Caco-2 (cell line): Measurements from ENCODE around the gene DAPK1. TPM values are rescaled to one million over a fixed set of nuclear protein-coding genes. Genes with fewer than 3 reads are reported as not detected.

Experiments used
- BruUV-seq: library from RNA; stranded (reverse); fragments of 400-500 nt; replicated peaks from 2 replicates; lab custom pipeline; 2021; lab: Mats Ljungman, UMichigan
- CTCF ChIA-PET: fragments of 300-600 bp; sonication (Branson Sonifier 250); formaldehyde crosslinking; loops from one replicate; lab custom pipeline; 2022; ENCODE audit warnings: antibody characterized with exemption; lab: Charles Lee
- POLR2A ChIA-PET: fragments of 300-600 bp; sonication (Branson Sonifier 250); formaldehyde crosslinking; loops from one replicate; lab custom pipeline; 2022; ENCODE audit warnings: antibody characterized with exemption; lab: Charles Lee
- DNase-seq, 2 experiments: peaks; one replicate each; pipeline versions ENCODE4 v3.0.0 to v3.0.0-alpha.2; 2020 to 2022
- H3K27me3 ChIP-seq: replicated peaks from 2 replicates; pipeline ENCODE4 v1.6.0; 2011; ENCODE audit warnings: low read length; ENCODE audit not compliant: control insufficient read depth, insufficient read depth
- H3K36me3 ChIP-seq: 2 replicates; pipeline ENCODE4 v1.5.1; 2011; ENCODE audit warnings: low read length; ENCODE audit not compliant: control insufficient read depth, insufficient read depth
- H3K4me1 ChIP-seq: fragments of 250-450 bp; sonication (Bioruptor Pico); 2 replicates; pipeline ENCODE4 v1.5.1; 2020; ENCODE audit warnings: mild to moderate bottlenecking
- H3K4me3 ChIP-seq: 2 replicates; pipeline ENCODE4 v1.5.1; 2011; ENCODE audit warnings: low read depth, mild to moderate bottlenecking, control low read depth, low read length
- H3K9me3 ChIP-seq: fragments of 250-450 bp; sonication (Bioruptor Pico); 2 replicates; pipeline ENCODE4 v1.5.1; 2020; ENCODE audit warnings: mild to moderate bottlenecking, moderate library complexity
- H3K27ac Mint-ChIP-seq: one replicate; pipeline ENCODE4 v1.8.0; 2022; ENCODE audit warnings: mixed read lengths; ENCODE audit not compliant: unreplicated experiment
- H3K27me3 Mint-ChIP-seq: one replicate; pipeline ENCODE4 v1.8.0; 2022; ENCODE audit warnings: mixed read lengths; ENCODE audit not compliant: insufficient read depth, unreplicated experiment
- H3K36me3 Mint-ChIP-seq: one replicate; pipeline ENCODE4 v1.8.0; 2022; ENCODE audit warnings: mild to moderate bottlenecking, mixed read lengths; ENCODE audit not compliant: insufficient read depth, unreplicated experiment
- H3K4me1 Mint-ChIP-seq: one replicate; pipeline ENCODE4 v1.8.0; 2022; ENCODE audit warnings: low read depth, mixed read lengths; ENCODE audit not compliant: unreplicated experiment
- H3K4me3 Mint-ChIP-seq: one replicate; pipeline ENCODE4 v1.8.0; 2022; ENCODE audit warnings: mild to moderate bottlenecking, moderate library complexity, mixed read lengths; ENCODE audit not compliant: unreplicated experiment
- H3K9me3 Mint-ChIP-seq: one replicate; pipeline ENCODE4 v1.8.0; 2022; ENCODE audit warnings: mixed read lengths; ENCODE audit not compliant: unreplicated experiment
- intact Hi-C: fragments of 100-400 bp; cut with micrococcal nuclease; formaldehyde crosslinking; loops from one replicate; pipeline ENCODE4 v1.10.0; 2022; ENCODE audit not compliant: unreplicated experiment
- total RNA-seq: library from RNA; stranded (reverse); gene quantifications from 2 replicates; pipeline ENCODE4 v1.2.3, GENCODE V29; 2022
- TF ChIP-seq, protein P1 (sequence below), 2 experiments: fragments of 200-600 bp in 1 of 2; IDR thresholded peaks; 1 replicate in 1 of 2; 2 replicates in 1 of 2; pipeline versions ENCODE4 v1.5.1 to v1.8.0; 2011 to 2022; ENCODE audit warnings: antibody characterized with exemption in 1 of 2, control low read depth in 1 of 2, inconsistent platforms in 1 of 2, low read depth in 1 of 2, low read length in 1 of 2, mild to moderate bottlenecking in 1 of 2, moderate library complexity in 1 of 2; ENCODE audit not compliant: insufficient read depth in 1 of 2, severe bottlenecking in 1 of 2, unreplicated experiment in 1 of 2

The DAPK1 gene
- total RNA-seq, 1 experiment from 2014 or later, result 79.2 TPM

DNA sequence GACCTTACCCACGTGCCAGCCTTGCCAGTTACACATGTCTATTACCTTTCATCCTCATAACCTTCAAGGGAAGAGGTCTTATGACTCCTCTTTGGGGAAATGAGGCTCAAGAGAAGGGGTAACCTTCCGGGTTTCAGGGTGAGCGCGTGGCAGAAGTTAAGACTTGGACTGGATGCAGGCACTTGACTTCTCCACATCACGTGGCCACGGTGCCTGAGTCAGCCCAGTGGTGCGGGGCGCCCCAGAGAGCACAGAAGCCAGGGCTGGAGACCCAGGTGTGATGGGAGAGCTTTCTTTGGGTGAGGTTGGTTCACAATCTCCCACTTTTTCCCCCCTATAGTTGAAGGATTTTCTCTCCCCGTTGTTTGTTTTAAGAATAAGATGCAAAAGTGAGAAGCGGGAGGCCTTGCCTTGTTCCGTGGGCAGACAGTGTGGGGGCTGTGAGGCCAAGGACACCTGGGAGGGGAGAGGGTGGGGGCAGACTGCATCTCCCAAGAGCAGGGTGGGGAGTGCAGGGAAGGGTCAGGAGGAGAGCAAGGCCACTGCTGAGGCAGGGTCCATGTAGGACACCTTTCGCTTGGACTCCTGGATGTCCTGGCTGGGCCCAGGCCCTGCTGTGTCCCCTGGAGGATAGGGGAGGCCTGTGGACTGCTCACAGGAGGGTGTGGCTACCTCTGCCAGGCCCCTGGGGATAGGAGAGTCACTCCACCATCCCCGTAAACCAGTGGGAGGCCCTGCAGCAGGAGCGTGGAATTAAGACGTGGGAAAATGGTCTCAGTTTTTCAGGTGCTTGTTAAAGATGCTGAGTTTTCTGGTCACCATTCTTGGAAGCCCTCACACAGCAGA is 138.2 kb downstream of the DAPK1 start:
- Mint-ChIP-seq H3K4me3 (no peak overlapping the region), H3K36me3 (peaks cover 6% of the 10 kb centered on the region), H3K27me3 (no peaks in the 10 kb centered on the region), H3K27ac (no peak overlapping the region), H3K4me1 (no peaks in the 10 kb centered on the region), H3K9me3 (no peaks in the 10 kb centered on the region)
- ChIA-PET CTCF (no interaction called here), POLR2A (no interaction called here)
- no peaks in the 10 kb centered on the region for H3K9me3 ChIP-seq
- intact Hi-C loops, result no loop called here
- no peaks in the 10 kb centered on the region for H3K27me3 ChIP-seq
- no peak for DNase-seq
- H3K4me3 ChIP-seq, result no peak overlapping the region
- TF ChIP-seq, protein P1, sequence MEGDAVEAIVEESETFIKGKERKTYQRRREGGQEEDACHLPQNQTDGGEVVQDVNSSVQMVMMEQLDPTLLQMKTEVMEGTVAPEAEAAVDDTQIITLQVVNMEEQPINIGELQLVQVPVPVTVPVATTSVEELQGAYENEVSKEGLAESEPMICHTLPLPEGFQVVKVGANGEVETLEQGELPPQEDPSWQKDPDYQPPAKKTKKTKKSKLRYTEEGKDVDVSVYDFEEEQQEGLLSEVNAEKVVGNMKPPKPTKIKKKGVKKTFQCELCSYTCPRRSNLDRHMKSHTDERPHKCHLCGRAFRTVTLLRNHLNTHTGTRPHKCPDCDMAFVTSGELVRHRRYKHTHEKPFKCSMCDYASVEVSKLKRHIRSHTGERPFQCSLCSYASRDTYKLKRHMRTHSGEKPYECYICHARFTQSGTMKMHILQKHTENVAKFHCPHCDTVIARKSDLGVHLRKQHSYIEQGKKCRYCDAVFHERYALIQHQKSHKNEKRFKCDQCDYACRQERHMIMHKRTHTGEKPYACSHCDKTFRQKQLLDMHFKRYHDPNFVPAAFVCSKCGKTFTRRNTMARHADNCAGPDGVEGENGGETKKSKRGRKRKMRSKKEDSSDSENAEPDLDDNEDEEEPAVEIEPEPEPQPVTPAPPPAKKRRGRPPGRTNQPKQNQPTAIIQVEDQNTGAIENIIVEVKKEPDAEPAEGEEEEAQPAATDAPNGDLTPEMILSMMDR (IDR thresholded peaks at IDR 0.05; ENCODE audit: insufficient read depth in 1 of 2, low read depth in 1 of 2, low read length in 1 of 2, severe bottlenecking in 1 of 2, unreplicated experiment in 1 of 2), result no peak
- no peaks in the 10 kb centered on the region for H3K36me3 ChIP-seq
- H3K4me1 ChIP-seq, result no peaks in the 10 kb centered on the region
- BruUV-seq, result no TSS peak

DNA sequence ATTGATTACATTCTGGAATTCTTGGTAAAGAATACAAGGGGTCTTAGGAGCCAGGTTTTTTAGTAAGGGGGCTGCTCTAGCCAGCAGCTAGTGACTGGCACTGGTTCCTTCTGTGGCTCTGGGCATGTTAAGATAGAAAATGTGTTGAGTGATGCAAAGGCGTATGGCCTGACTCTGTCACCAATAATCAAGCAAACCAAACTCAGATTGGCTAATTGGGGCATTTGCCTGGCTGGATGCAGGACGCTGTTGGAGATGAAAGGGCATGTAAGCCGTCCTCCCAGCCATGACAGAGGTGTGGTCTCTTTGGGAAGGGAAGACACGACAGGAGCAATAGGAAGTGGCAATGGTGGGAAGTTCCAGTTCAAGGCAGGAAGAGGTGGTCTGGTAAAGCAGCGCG is 140.6 kb downstream of the DAPK1 start:
- H3K4me3 Mint-ChIP-seq, result no peak overlapping the region
- Histone ChIP-seq H3K9me3 (no peaks in the 10 kb centered on the region), H3K27me3 (no peaks in the 10 kb centered on the region), H3K36me3 (no peaks in the 10 kb centered on the region), H3K4me1 (no peaks in the 10 kb centered on the region), H3K4me3 (no peak overlapping the region)
- TF ChIP-seq, protein P1 (IDR thresholded peaks at IDR 0.05; ENCODE audit: insufficient read depth in 1 of 2, low read depth in 1 of 2, low read length in 1 of 2, severe bottlenecking in 1 of 2, unreplicated experiment in 1 of 2), result no peak
- POLR2A ChIA-PET, result no interaction called here
- BruUV-seq, result no TSS peak
- no peaks in the 10 kb centered on the region for H3K9me3 Mint-ChIP-seq
- peaks cover 15% of the 10 kb centered on the region for H3K36me3 Mint-ChIP-seq
- no peaks in the 10 kb centered on the region for H3K27me3 Mint-ChIP-seq
- CTCF ChIA-PET, result no interaction called here
- no peak overlapping the region for H3K27ac Mint-ChIP-seq
- no peak for DNase-seq
- intact Hi-C loops, result no loop called here
- H3K4me1 Mint-ChIP-seq, result no peaks in the 10 kb centered on the region

DNA sequence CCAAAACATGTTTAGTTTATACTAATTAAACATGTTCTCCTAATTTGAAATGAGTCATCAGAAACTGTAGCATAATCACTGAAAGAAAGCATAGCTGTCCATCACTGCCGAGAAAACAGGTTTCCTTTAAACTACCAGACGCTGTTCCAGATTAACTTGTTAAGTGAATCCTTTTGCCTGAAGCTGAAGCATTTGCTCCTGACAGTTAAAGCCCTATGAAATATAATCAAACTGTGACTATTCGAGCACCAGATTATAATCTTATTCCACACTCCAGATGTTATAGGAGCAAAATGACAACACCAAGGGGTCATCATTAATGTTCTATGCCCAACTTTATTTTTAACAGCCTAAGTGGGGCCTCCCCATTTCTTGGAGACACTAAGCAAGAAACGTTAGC is 142.3 kb downstream of the DAPK1 start:
- Histone ChIP-seq H3K9me3 (no peaks in the 10 kb centered on the region), H3K4me3 (no peak overlapping the region), H3K36me3 (no peaks in the 10 kb centered on the region), H3K4me1 (no peaks in the 10 kb centered on the region), H3K27me3 (no peaks in the 10 kb centered on the region)
- intact Hi-C loops, result loop anchor here (5.0 kb wide), 1 partner anchor 303 kb away; no protein-coding TSS in a partner anchor
- H3K4me1 Mint-ChIP-seq, result no peaks in the 10 kb centered on the region
- no peak for DNase-seq
- ChIA-PET CTCF (no interaction called here), POLR2A (no interaction called here)
- H3K27ac Mint-ChIP-seq, result no peak overlapping the region
- BruUV-seq, result no TSS peak
- TF ChIP-seq, protein P1 (IDR thresholded peaks at IDR 0.05; ENCODE audit: insufficient read depth in 1 of 2, low read depth in 1 of 2, low read length in 1 of 2, severe bottlenecking in 1 of 2, unreplicated experiment in 1 of 2), result no peak
- H3K4me3 Mint-ChIP-seq, result no peak overlapping the region
- H3K27me3 Mint-ChIP-seq, result no peaks in the 10 kb centered on the region
- peaks cover 28% of the 10 kb centered on the region for H3K36me3 Mint-ChIP-seq
- no peaks in the 10 kb centered on the region for H3K9me3 Mint-ChIP-seq
